A549 (cell line): ENCODE results near the gene PLXNB3. TPM values are rescaled to one million over a fixed set of nuclear protein-coding genes. Genes with fewer than 3 reads are reported as not detected.

Experiments used
- ATAC-seq, 2 experiments: fragments of 200-7000 bp in 1 of 2; fragments of >200 bp in 1 of 2; cut with Nextera tagmentation in 1 of 2; cut with Tn5 transposase in 1 of 2; 3 replicates each; pipeline versions ENCODE4 v1.8.0 to v1.9.1; 2018 to 2020; ENCODE audit warnings: mild to moderate bottlenecking in 1 of 2, moderate library complexity in 1 of 2
- CTCF ChIA-PET: fragments of 300-600 bp; sonication (Branson Sonifier 250); formaldehyde crosslinking; extraction: SDS; loops from one replicate; lab custom pipeline; 2021; ENCODE audit warnings: antibody characterized with exemption, inconsistent platforms; lab: Yijun Ruan, JAX
- POLR2A ChIA-PET: fragments of 350-600 bp; formaldehyde crosslinking; extraction: SDS; loops from one replicate; lab custom pipeline; 2021; ENCODE audit warnings: antibody characterized with exemption, inconsistent platforms; lab: Yijun Ruan, JAX
- DNase-seq, 2 experiments: peaks; one replicate each; pipeline versions ENCODE4 v3.0.0 to v3.0.0-alpha.2; 2011 to 2016; ENCODE audit warnings: low read depth in 1 of 2, low spot score in 1 of 2
- FAIRE-seq: peaks from 2 replicates; lab custom pipeline; 2011; peaks lifted over from hg19 to GRCh38; lab: Jason Lieb, UNC
- H3K27ac ChIP-seq, 2 experiments: fragments of >200 bp; sonication (Bioruptor Twin); formaldehyde crosslinking; 3 replicates each; pipeline ENCODE4 v1.5.1; 2016 to 2017
- H3K4me1 ChIP-seq: fragments of >200 bp; sonication (Bioruptor Twin); formaldehyde crosslinking; 3 replicates; pipeline ENCODE4 v1.6.1; 2016
- H3K4me2 ChIP-seq: fragments of >200 bp; sonication (Bioruptor Twin); formaldehyde crosslinking; 3 replicates; pipeline ENCODE4 v1.6.1; 2016
- H3K4me3 ChIP-seq: fragments of >200 bp; sonication (Bioruptor Twin); formaldehyde crosslinking; 3 replicates; pipeline ENCODE4 v1.5.1; 2016
- H3K9me3 ChIP-seq: fragments of >200 bp; sonication (Bioruptor Twin); formaldehyde crosslinking; 3 replicates; pipeline ENCODE4 v1.6.1; 2016
- BCL3 ChIP-seq: fragments of >200 bp; sonication (Bioruptor Twin); formaldehyde crosslinking; IDR thresholded peaks from 3 replicates; pipeline ENCODE4 v1.6.1; 2016
- CBX2 ChIP-seq: fragments of 200-600 bp; sonication (generic); IDR thresholded peaks from 2 replicates; pipeline ENCODE4 v1.6.1; 2016; ENCODE audit warnings: low read depth, mild to moderate bottlenecking, borderline replicate concordance
- CEBPB ChIP-seq, 2 experiments: fragments of >200 bp in 1 of 2; sonication (Bioruptor Twin) in 1 of 2; formaldehyde crosslinking in 1 of 2; IDR thresholded peaks; 2 replicates each; pipeline ENCODE4 v1.6.1; 2012 to 2016
- CHD4 ChIP-seq: fragments of 200-600 bp; sonication (generic); IDR thresholded peaks from 2 replicates; pipeline ENCODE4 v1.6.1; 2016; ENCODE audit warnings: antibody characterized with exemption, mild to moderate bottlenecking, borderline replicate concordance
- E2F6 ChIP-seq: IDR thresholded peaks from 2 replicates; pipeline ENCODE4 v1.6.1; 2012; ENCODE audit warnings: low read depth, borderline replicate concordance
- ELK1 ChIP-seq: fragments of 150-350 bp; IDR thresholded peaks from 2 replicates; pipeline ENCODE4 v1.6.1; 2014; ENCODE audit warnings: low read depth, mild to moderate bottlenecking, low read length
- EP300 ChIP-seq, 2 experiments: fragments of >200 bp; sonication (Bioruptor Twin); formaldehyde crosslinking; IDR thresholded peaks; 2 replicates in 1 of 2; 3 replicates in 1 of 2; pipeline ENCODE4 v1.6.1; 2016 to 2017
- ESRRA ChIP-seq: fragments of 150-350 bp; IDR thresholded peaks from 2 replicates; pipeline ENCODE4 v1.6.1; 2014; ENCODE audit warnings: mild to moderate bottlenecking, low read length, borderline replicate concordance
- FOSB ChIP-seq: fragments of 250-450 bp; sonication (Bioruptor Pico); IDR thresholded peaks from 2 replicates; pipeline ENCODE4 v1.5.0; 2020; ENCODE audit warnings: mild to moderate bottlenecking, moderate library complexity
- HOXB13 ChIP-seq: fragments of 250-450 bp; sonication (Bioruptor Pico); IDR thresholded peaks from 2 replicates; pipeline ENCODE4 v1.5.0; 2020; ENCODE audit warnings: low read depth, mild to moderate bottlenecking, moderate library complexity
- JUN ChIP-seq, 2 experiments: fragments of >200 bp; sonication (Bioruptor Twin); formaldehyde crosslinking; IDR thresholded peaks; 2 replicates in 1 of 2; 3 replicates in 1 of 2; pipeline ENCODE4 v1.6.1; 2016 to 2017
- JUNB ChIP-seq: fragments of >200 bp; sonication (Bioruptor Twin); formaldehyde crosslinking; IDR thresholded peaks from 2 replicates; pipeline ENCODE4 v1.6.1; 2016
- KDM5A ChIP-seq: fragments of 200-600 bp; sonication (generic); IDR thresholded peaks from 2 replicates; pipeline ENCODE4 v1.6.1; 2016; ENCODE audit warnings: antibody characterized with exemption, mild to moderate bottlenecking
- MAZ ChIP-seq: fragments of 150-350 bp; IDR thresholded peaks from 2 replicates; pipeline ENCODE4 v1.6.1; 2014; ENCODE audit warnings: antibody characterized with exemption, low read depth, low read length, borderline replicate concordance
- NFE2L2 ChIP-seq: fragments of 150-350 bp; conservative IDR thresholded peaks from 2 replicates; pipeline ENCODE4 v1.6.1; 2014; ENCODE audit warnings: low read length
- NPAS2 ChIP-seq: fragments of 250-450 bp; sonication (Bioruptor Pico); IDR thresholded peaks from 2 replicates; pipeline ENCODE4 v1.8.0; 2022; ENCODE audit warnings: mild to moderate bottlenecking, moderate library complexity, borderline replicate concordance
- NR3C1 ChIP-seq: fragments of >200 bp; sonication (Bioruptor Twin); formaldehyde crosslinking; IDR thresholded peaks from 3 replicates; pipeline ENCODE4 v1.6.1; 2017
- PBX3 ChIP-seq: IDR thresholded peaks from 2 replicates; pipeline ENCODE4 v1.6.1; 2012
- POLR2AphosphoS2 ChIP-seq: conservative IDR thresholded peaks from 2 replicates; pipeline ENCODE4 v1.6.1; 2012; ENCODE audit warnings: low read length, improper control_type of control experiment, inconsistent platforms
- RCOR1 ChIP-seq: fragments of 150-350 bp; IDR thresholded peaks from 2 replicates; pipeline ENCODE4 v1.6.1; 2014; ENCODE audit warnings: antibody characterized with exemption, low read length, low read depth
- RFX5 ChIP-seq: fragments of 450-650 bp; IDR thresholded peaks from 2 replicates; pipeline ENCODE4 v1.7.1; 2014; ENCODE audit warnings: antibody characterized with exemption, mild to moderate bottlenecking, moderate library complexity
- ZC3H11A ChIP-seq: fragments of 450-650 bp; IDR thresholded peaks from 2 replicates; pipeline ENCODE4 v1.6.1; 2014; ENCODE audit warnings: antibody characterized with exemption, mild to moderate bottlenecking
- ZFP36 ChIP-seq: fragments of 450-650 bp; IDR thresholded peaks from 2 replicates; pipeline ENCODE4 v1.6.1; 2014; ENCODE audit warnings: borderline replicate concordance; ENCODE audit not compliant: partially characterized antibody
- ZNF302 ChIP-seq: fragments of 250-450 bp; sonication (Bioruptor Pico); IDR thresholded peaks from 2 replicates; pipeline ENCODE4 v1.9.0; 2021; ENCODE audit warnings: inconsistent platforms, mild to moderate bottlenecking, moderate library complexity
- ZSCAN20 ChIP-seq: fragments of 250-450 bp; sonication (Bioruptor Pico); IDR thresholded peaks from 2 replicates; pipeline ENCODE4 v1.8.0; 2022; ENCODE audit warnings: mild to moderate bottlenecking, moderate library complexity
- WGBS: methylation state at CpG from one replicate; pipeline ENCODE4 v1.1.6; 2017; ENCODE audit errors: missing lambda C conversion rate; 5-methylcytosine and 5-hydroxymethylcytosine counted together
- polyA plus RNA-seq, 4 experiments: library from polyadenylated mRNA; depleted of rRNA in 3 of 4; stranded (reverse); fragments of >200 nt; fragmentation: RNase III in 1 of 4; extraction: RNeasy Plus Mini Kit Qiagen cat#74134 plus additional on column Dnase treatment in 1 of 4; gene quantifications; 2 replicates in 3 of 4; 3 replicates in 1 of 4; pipeline ENCODE4 v1.2.3, GENCODE V29; 2011 to 2017
- TF ChIP-seq, protein P1 (sequence below): fragments of >200 bp; sonication (Bioruptor Twin); formaldehyde crosslinking; IDR thresholded peaks from 3 replicates; pipeline ENCODE4 v1.5.1; 2016
- TF ChIP-seq, protein P2 (sequence below): fragments of 250-450 bp; sonication (Bioruptor Pico); IDR thresholded peaks from 2 replicates; pipeline ENCODE4 v1.5.0; 2020; ENCODE audit warnings: low read depth, mild to moderate bottlenecking, moderate library complexity
- TF ChIP-seq, protein P3 (sequence below): IDR thresholded peaks from 2 replicates; pipeline ENCODE4 v1.6.1; 2012

PLXNB3 gene
- polyA plus RNA-seq, 2 of the 4 experiments (the other 2 are of a cell fraction), result 1.1 to 2.5 TPM

GRCh38 chrX:153793291-153793690, 29.2 kb downstream of the PLXNB3 start:
- no peak for DNase-seq
- no peak for ATAC-seq
- WGBS, result 33% methylated on average over 7 of the region's 7 CpGs
- peaks cover 15% of the 10 kb centered on the region; the same call in 2 of the 3 replicates for H3K4me1 ChIP-seq
- no peaks in the 10 kb centered on the region for H3K9me3 ChIP-seq
- peak overlapping the region; percentile 92 to 98 for H3K27ac ChIP-seq
- TF ChIP-seq POLR2AphosphoS2, result no peak
- TF ChIP-seq ZC3H11A, result no peak
- no peak for TF ChIP-seq ZFP36
- no peak for TF ChIP-seq HOXB13 (CRISPR knock-in tag)
- TF ChIP-seq CBX2, result no peak
- no peak for TF ChIP-seq NFE2L2
- no peak for TF ChIP-seq RCOR1
- no peak for TF ChIP-seq CEBPB (IDR thresholded peaks at IDR 0.05)
- TF ChIP-seq PBX3, result no peak
- no peak for TF ChIP-seq NR3C1
- no peak for TF ChIP-seq ZNF302 (CRISPR knock-in tag)
- no peak for TF ChIP-seq ESRRA
- no peak for TF ChIP-seq EP300 (IDR thresholded peaks at IDR 0.05)
- TF ChIP-seq, protein P1, sequence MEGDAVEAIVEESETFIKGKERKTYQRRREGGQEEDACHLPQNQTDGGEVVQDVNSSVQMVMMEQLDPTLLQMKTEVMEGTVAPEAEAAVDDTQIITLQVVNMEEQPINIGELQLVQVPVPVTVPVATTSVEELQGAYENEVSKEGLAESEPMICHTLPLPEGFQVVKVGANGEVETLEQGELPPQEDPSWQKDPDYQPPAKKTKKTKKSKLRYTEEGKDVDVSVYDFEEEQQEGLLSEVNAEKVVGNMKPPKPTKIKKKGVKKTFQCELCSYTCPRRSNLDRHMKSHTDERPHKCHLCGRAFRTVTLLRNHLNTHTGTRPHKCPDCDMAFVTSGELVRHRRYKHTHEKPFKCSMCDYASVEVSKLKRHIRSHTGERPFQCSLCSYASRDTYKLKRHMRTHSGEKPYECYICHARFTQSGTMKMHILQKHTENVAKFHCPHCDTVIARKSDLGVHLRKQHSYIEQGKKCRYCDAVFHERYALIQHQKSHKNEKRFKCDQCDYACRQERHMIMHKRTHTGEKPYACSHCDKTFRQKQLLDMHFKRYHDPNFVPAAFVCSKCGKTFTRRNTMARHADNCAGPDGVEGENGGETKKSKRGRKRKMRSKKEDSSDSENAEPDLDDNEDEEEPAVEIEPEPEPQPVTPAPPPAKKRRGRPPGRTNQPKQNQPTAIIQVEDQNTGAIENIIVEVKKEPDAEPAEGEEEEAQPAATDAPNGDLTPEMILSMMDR, result no peak
- TF ChIP-seq ELK1, result no peak
- peak; percentile 83 for FAIRE-seq
- H3K4me2 ChIP-seq, result peak overlapping the region; percentile 94
- ChIA-PET POLR2A (no interaction called here), CTCF (interaction anchor here (2.2 kb wide), 1 partner anchor 30 kb away, joined by 7 read pairs; no protein-coding TSS in a partner anchor)
- peak overlapping the region; percentile 79 for H3K4me3 ChIP-seq

DNA sequence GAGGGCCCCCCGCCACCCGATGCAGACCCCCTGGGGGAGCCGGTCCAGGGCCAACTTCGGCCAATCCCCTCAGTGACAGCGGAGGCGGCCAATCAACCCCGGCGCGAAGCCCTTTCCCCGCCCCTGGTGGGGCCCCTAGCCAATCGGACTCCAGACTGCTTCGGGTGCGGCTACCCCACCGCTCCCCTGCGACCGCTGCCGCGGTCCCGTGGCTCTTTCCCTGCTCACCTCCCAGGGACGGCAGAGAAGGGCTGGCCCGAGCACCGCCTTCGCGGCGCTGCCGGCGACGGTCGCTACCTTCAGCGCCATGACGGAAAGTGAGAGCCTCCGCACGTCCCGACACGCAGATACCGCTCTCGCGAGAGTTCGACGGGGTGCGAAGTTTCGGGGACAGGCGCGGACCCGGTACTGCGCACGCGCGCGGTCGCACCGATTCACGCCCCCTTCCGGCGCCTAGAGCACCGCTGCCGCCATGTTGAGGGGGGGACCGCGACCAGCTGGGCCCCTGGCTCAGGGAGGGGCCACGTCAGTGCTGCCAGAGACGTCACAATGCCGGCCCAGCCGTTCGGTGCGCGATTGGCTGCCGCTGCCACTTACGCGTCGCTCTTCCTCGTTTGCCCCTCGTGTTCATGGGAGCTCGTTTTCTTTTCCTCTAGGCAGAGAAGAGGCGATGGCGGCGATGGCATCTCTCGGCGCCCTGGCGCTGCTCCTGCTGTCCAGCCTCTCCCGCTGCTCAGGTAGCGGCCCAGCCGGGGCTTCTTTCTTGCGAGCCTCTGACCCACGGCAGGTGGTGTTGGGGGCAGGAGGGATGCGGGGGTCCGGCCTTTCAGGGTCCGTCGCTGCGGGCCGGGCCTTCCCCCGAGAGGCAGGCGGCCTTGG, 30.2 kb downstream of the PLXNB3 start, which contains the start of the genes IDH3G and SSR4:
TSS of gene IDH3G (minus strand) at position 358 of the 879 bp plus-strand sequence. CDS start at position 309, 49 bp downstream.
TSS of gene SSR4 (plus strand) at position 651 of the 879 bp plus-strand sequence. CDS start at position 671, 20 bp downstream.
- DNase-seq (peak; percentile 96 to 97), FAIRE-seq (peak; percentile 99), ATAC-seq (peak; percentile 92 to 95)
- peak within 1 kb of the TSS; percentile 92 to 98 for H3K27ac ChIP-seq
- no peaks in the 10 kb centered on the region for H3K9me3 ChIP-seq
- H3K4me2 ChIP-seq, result peak within 1 kb of the TSS; percentile 94
- POLR2A ChIA-PET, result interaction anchor here (0.7 to 1.6 kb wide), 9 partner anchors 9 to 134 kb away, joined by 3 to 12 read pairs (median 4); partner anchors contain the start of gene ARHGAP4
- peaks cover 15% of the 10 kb centered on the region; the same call in 2 of the 3 replicates for H3K4me1 ChIP-seq
- CTCF ChIA-PET, result interaction anchor here (0.7 to 2.2 kb wide), 4 partner anchors 12 to 158 kb away, joined by 3 to 7 read pairs (median 4); no protein-coding TSS in a partner anchor
- peak within 1 kb of the TSS; percentile 79 for H3K4me3 ChIP-seq
- 1% methylated on average over 25 of the region's 92 CpGs for WGBS
- TF ChIP-seq, protein P2, sequence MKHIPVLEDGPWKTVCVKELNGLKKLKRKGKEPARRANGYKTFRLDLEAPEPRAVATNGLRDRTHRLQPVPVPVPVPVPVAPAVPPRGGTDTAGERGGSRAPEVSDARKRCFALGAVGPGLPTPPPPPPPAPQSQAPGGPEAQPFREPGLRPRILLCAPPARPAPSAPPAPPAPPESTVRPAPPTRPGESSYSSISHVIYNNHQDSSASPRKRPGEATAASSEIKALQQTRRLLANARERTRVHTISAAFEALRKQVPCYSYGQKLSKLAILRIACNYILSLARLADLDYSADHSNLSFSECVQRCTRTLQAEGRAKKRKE (CRISPR knock-in tag), result no peak
- TF ChIP-seq ZSCAN20 (no peak), FOSB (CRISPR knock-in tag) (no peak), JUN (IDR thresholded peaks at IDR 0.05) (peak in 1 of 2 experiments; percentile 63; a peak in 3 of 5 replicates), BCL3 (no peak), HOXB13 (CRISPR knock-in tag) (no peak), E2F6 (peak; percentile 76), CEBPB (IDR thresholded peaks at IDR 0.05) (no peak), CHD4 (no peak), NPAS2 (CRISPR knock-in tag) (no peak), KDM5A (no peak), RFX5 (peak; percentile 57; the same call in 1 of the 2 replicates), JUNB (no peak), MAZ (no peak)
- TF ChIP-seq, protein P3, sequence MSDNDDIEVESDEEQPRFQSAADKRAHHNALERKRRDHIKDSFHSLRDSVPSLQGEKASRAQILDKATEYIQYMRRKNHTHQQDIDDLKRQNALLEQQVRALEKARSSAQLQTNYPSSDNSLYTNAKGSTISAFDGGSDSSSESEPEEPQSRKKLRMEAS, result peak; percentile 92
